CD1c-positive myeloid dendritic cell (primary cell): ENCODE results near the gene SLITRK6.
A peak's percentile ranks its signal among the peaks of the same experiment; 100 is the strongest.
"Not testable (repeated sequence)": the region's sequence is repeated elsewhere in the genome, so short reads cannot be mapped to it uniquely, and the experiment has no call there.

Experiments used
- DNase-seq: peaks from one replicate; pipeline ENCODE4 v3.0.0-alpha.2; 2016; ENCODE audit errors: extremely low spot score

The SLITRK6 gene, protein sequence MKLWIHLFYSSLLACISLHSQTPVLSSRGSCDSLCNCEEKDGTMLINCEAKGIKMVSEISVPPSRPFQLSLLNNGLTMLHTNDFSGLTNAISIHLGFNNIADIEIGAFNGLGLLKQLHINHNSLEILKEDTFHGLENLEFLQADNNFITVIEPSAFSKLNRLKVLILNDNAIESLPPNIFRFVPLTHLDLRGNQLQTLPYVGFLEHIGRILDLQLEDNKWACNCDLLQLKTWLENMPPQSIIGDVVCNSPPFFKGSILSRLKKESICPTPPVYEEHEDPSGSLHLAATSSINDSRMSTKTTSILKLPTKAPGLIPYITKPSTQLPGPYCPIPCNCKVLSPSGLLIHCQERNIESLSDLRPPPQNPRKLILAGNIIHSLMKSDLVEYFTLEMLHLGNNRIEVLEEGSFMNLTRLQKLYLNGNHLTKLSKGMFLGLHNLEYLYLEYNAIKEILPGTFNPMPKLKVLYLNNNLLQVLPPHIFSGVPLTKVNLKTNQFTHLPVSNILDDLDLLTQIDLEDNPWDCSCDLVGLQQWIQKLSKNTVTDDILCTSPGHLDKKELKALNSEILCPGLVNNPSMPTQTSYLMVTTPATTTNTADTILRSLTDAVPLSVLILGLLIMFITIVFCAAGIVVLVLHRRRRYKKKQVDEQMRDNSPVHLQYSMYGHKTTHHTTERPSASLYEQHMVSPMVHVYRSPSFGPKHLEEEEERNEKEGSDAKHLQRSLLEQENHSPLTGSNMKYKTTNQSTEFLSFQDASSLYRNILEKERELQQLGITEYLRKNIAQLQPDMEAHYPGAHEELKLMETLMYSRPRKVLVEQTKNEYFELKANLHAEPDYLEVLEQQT

DNA sequence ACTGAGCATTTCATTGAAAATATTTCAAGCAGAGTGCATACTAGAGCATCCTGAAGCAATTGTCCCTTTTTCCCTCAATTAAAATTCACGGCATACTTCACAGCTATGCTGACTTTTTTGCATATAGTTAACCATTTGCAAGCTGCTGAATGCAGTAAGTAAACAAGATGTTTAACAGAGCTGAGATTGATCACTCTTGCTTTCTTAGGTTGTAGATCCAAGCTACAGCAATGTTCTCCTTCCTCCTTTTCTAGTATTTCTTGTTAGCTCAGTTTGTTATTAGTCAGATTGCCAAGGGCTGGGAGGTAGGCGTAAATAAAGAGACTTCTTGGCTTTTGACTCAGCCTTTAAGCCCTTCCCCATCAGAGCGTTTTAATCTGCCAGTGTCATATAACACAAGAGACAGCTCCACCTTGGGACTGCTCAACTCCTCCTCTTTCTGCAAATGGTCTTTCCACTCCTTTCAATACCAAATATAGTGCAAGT is at the start of gene SLITRK6:
Gene SLITRK6, minus strand, starts transcription at position 323 of the 486 bp plus-strand sequence. CDS start 2,911 bp downstream, outside the sequence.
- DNase-seq: no peak

DNA sequence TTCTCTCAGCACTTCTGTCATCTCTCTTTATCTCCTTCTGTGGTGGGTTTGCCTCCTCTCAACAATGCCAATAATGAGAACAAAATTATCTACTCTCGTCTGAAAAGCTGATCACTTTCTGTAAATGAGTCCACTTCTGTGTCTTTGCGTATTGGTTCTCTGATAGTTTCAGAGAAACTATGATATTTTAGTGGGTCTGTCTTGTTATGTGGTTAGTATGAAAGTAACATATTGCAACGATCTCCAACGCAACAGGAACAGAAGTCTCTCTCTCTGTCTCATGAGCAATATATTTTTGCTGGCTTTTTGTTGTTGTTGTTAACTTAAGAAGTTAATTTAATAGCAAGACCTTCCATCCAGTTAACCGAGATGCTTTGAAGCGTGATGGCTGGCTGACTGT is 47.8 kb upstream of the SLITRK6 start:
- DNase-seq: no peak

DNA sequence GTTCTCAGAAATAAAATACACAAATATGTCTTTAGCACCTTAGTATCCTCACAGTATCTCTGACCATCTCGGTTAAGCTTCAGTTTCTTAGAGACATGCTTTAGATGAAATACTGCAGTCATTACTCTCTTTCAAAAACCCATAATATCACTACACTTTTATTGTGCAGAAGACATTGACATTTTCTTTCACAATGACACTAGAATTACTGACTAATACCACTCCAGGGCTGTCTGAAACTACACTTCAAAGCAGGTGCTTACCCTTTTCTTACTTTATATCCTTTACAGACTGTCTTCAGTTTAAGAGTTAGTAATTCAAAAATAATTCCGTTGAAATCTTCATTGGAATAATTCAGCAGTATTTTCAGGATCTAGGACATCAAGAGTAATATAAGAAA is 42.2 kb upstream of the SLITRK6 start:
- DNase-seq: no peak

DNA sequence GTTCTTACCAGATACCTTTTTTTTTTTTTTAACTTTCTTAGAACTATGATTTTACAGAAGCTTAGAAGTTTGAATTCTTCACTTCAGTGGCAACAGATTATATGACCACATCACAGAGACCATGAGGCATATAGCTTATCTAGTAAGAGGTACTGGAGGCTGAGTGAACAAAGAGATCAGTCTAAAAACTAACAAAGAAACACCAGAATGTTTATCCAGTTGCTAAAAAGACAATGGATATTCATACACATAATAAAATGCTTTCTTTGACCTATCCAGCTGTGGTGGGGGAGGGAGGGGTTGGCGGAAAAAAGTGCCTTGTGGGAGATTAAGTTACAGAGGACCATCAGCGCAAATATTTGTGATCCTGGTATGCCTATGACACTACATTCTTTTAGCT is 34.7 kb upstream of the SLITRK6 start:
- no peak for DNase-seq

DNA sequence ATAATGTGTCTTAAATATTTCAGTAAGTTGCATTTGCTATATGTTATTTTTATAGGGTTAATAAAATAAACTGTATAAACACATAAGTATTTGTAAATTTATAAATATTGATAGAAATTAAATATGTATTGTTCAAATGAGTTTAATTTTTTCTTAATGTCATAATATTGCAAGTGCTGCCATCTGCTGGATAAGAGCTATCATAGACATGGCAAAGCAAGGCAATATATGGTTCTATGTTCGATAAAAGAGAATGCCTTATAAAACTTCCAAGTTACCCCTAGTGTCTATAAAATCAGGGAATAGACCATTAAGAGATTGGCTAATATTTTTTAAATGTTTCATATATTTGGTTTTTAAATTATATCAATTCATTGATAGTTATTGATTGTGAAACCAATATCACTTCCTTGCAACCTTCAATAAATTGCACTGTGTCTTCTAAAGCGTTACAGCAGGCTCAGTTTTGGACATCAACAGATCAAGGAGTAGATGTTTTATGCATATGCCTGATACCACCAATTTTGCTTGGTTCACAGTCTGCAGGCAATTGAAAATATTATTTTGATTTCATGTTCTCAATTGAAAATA is 29.0 kb upstream of the SLITRK6 start:
- peak; percentile 34 for DNase-seq

DNA sequence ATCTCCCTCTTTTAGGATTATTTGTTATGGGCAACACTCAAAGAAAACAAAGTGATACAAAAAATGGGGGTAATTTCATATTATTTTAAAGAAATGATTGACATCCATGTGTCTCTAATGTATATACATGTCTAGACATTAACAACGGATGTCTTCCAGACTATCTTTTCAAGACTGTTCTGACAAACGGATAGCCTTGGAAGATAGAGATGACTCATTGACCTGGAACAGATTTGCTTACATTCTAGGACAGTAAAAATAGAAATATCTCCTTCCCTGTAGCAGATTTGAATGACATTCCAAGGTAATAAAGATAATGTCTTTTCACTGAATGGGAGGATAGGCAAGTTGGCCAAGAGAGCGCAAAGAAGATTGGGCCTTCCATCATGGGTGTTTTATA is 26.2 kb upstream of the SLITRK6 start:
- DNase-seq: no peak

DNA sequence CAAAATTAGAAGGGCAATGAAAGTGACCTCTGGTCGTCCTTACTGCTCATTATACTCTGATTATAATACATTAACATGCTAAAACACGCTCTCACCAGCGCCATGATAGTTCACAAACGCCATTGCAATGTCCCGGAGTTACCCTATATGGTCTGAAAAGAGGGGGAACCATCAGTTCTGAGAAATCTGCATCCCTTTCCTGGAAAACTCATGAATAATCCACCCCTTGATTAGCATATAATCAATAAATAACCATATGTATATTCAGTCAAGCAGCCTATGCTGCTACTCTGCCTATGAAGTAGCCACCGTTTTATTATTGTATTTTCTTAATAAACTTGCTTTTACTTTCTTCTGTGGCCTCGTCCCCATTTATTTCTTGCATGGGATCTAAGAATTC is 24.6 kb upstream of the SLITRK6 start:
- DNase-seq: no peak

DNA sequence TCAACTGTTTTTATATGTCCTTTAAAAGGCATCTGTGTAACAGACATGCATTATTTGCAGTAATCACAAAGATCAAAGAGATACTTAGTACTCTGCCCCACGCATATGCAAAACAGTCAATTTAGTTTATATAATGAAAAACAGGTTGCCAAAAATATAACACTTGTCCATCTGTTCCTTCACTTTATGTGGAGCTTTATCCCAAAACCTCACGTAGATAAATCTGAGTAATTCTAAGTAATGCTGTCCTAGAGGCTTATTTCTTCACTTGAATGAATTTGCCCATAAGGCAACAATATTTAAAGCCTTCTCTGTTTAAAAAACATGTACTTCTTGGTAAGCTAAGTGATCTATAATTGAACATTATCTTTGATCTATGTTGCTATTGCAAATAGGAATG is 20.3 kb upstream of the SLITRK6 start:
- no peak for DNase-seq

DNA sequence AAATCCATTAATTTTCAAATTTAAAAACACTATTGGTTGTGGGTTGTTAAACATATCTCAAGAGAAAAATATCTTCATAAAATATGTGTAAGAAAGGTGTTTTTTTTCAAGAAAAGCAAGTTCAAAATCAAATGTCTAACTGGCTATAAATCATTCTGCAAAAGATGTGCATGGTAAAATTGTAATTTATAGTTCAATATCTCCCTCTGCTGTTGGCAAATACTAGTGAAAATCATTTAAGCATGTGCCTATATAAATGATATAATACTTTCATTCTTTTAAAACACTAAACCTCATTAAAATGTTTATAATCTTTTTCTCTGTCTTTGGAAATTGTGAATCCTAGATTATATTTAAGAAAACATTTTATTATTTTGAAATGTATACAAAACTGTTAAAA is 17.2 kb upstream of the SLITRK6 start:
- DNase-seq: no peak

DNA sequence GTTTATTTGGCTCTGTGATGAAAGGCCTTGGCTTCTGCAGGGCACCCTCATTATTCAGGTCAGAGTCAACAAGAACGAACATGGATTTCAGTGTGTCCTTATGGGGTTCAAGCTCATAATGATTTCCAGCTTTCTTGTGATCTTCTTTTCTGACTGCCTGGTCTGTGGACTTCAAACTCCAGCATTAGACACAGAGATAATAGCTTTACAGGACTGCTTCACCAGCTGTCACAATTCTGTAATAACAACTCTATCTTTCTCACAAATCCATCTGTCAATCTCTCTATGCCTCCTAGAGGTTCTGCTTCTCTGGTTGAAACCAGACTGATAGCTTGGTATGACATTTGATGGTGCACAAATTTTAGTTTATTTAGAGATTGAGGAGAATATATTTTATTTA is 13.1 kb upstream of the SLITRK6 start:
- DNase-seq: no peak

DNA sequence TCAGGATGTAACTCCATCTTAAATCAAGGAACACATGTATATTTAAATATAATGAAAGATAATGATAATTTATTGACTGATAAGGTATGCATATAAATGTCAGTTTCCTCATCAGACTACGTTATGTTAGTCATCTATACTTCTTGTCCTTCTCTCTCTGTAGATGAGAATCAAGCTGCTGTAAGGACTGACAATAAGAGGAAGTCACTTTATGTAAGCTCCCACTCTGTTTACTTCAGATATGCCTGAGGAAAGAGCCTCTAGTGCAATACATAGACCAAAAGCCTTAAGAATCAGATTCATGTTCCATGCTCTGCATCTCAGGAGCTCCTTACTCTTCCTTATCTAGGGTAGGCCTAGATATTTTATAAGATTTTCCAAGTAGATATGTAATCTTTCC is 9.6 kb upstream of the SLITRK6 start:
- no peak for DNase-seq

DNA sequence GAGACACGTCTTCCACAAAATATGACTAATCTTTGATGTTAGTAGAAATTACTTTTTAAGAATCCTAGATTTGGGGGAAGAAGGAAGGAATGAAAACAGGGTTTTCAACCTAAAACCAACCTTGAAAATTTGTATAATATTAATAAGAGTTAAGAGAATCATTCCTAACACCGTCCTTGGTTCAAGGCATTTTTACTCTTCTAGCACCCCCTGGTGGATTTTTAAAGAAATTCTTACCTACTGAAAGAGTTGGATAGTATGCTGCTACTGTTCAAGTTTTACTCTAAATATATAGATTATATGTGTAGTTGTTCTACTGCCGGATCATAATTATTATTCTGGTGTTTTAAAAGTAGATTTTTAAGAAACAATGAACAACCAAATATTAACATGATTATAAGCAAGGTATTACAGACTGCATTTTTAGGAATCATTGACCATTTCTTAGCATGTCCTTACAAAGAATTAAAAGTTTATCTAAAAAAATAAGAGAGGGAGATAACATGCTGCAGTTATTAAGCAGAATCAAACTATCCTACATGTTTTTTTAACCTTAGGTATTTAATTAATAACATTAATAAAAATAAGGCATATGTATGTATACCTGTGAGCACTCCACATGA is 7.4 kb upstream of the SLITRK6 start:
- DNase-seq: peak; percentile 51

DNA sequence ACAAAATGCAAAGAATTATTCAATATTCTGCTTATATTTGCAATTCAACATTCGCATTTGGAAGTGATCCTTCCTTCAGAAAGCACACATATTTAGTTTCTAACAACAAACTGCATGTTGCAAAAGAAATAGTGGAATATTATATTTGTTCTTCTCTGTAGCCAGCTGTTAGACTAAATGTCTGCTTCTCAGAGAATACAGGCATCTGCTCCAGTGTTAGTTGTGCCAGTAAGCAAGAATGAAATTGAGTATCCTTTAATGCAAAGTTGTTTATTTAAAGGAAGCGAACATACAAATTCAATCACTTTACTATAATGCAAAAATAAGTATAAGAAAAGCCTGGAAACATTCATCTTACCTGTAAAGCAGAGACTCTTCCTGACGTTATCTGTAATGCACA is 663 bp downstream of the SLITRK6 start:
- no peak for DNase-seq

DNA sequence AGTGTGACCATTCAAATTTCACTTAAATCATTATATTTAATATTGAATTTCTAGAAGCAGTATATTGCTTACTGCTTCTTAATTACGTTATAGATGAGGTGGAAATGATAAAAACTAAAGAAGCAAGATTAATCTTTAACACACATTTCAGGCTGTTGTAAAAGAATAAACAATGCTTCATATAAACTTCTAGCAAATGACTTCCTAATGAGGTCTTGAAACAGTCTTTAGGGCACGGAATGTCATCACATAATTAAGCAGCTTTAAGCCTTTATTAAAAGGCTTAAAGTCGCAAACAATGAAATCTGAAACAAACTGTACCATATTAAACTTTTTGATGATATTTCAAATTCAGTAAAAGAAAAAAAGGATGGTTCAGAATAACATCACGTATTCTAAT is 1.9 kb downstream of the SLITRK6 start:
- DNase-seq: no peak

DNA sequence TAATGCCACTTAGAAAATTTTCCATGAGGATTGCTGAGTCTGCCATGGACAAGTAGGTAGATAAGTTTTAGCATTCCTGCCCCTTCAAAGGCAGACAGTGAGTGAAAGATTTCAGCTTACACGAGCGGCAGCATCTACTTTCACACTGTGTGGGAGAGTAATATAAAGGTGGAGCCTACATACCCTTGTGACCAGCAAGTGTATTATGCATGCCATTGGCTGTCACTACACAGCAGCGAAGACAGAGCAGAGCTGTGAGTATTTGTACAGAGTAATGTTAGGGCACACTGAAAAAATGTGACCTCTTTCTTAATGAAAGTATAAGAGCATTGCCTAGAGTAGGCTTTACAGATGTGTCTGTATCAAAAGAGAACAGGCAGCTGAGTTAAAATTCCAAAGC is 14.0 kb downstream of the SLITRK6 start:
- DNase-seq: no peak

DNA sequence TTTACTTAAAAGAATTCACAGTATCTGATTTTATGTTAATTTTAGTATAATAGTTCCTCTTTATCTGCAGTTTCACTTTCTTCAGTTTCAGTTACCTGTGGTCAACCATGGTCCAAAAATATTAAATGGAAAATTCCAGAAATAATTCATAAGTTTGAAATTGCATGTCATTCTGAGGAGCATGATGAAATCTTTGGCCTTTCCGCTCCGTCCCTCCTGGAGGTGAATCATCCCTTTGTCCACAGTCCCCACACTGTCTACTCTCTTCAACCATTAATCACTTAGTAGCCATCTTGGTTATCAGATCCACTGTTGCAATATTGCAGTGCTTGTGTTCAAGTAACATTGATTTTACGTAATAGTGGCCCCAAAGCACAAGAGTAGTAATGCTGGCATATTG is 26.9 kb downstream of the SLITRK6 start:
- no peak for DNase-seq

DNA sequence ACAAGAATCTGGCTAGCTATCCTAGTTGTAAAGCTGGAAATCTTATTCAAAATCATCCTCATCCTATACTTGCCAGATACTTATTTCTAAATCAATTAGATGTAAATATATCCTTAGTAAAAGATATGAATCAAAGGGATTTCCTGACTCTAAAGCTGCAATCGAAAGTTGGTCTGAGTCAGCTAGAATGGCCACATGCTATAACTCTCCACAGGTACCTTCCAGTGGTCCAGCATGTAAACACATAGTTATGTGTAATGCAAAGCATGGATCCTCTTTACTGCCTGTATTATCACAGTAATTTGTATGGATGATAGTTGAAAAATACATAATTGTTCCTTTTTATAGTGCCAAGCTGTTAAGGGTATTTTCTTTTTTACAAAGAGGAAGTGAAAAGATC is 27.4 kb downstream of the SLITRK6 start:
- no peak for DNase-seq

DNA sequence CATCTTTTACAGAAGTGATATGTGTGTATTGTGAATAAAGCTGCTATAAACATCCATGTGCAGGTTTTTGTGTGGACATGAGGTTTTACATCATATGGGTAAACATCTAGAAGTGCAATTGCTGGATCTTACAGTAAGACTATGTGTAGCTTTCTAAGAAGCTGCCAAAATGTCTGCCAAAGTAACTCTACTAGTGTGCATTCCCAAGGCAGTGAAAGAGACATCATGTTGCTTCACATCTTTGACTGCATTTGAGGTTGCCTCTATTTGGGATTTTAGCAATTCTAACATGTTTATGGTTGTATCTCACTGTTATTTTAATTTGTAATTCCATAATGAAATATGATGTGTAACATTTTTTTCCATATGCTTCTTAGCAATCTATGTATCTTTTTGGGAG is 30.3 kb downstream of the SLITRK6 start:
- DNase-seq: no peak

DNA sequence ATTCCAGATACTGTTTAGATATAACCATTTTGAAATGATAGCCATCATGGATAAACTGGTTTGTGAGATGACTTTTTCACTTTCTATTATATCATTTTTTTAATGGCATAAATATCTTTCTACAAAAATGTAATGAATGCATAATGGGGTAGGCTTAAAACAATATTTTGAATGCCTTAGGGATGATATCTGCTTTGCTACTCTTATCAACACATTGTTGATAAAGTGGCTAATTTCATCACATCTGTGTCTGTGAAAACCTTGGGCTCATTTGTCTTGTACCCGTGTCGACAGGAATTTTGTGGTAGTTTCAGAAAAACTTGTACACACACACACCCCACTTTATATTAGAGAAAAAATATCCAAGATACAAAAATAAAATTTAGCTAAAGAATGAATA is 44.1 kb downstream of the SLITRK6 start:
- DNase-seq: no peak

DNA sequence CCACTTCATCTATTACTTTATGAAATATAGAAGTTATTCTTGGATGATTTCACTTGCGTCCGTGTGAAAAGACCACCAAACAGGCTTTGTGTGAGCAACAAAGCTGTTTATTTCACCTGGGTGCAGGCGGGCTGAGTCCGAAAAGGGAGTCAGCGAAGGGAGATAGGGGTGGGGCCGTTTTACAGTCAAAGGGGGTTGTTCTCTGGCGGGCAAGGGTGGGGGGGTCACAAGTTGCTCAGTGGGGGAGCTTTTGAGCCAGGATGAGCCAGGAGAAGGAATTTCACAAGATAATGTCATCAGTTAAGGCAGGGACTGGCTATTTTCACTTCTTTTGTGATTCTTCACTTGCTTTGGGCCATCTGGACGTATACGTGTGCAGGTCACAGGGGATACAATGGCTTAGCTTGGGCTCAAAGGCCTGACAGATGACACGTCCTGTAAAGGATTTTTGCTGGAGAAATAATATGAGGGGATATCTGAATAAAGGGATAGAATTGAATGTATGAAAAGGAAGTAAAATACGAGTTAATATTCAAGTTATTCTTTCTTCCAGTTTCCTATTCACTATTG is 55.9 kb downstream of the SLITRK6 start:
- not testable (repeated sequence) for DNase-seq
